Adrenal gland (tissue), 5 donors: ENCODE data around the gene ARHGEF16.

Experiments used
- POLR2A ChIP-seq, 2 donors: fragments of 450-650 bp; IDR thresholded peaks; one replicate each; pipeline ENCODE4 v1.6.1; 2017; ENCODE audit warnings: antibody characterized with exemption in 2 of 2, mild to moderate bottlenecking in 2 of 2, moderate library complexity in 1 of 2
- TF ChIP-seq, protein P1 (sequence below), 6 experiments: fragments of 450-650 bp in 4 of 6; fragments of 200-600 bp in 2 of 6; sonication (generic) in 1 of 6; IDR thresholded peaks; 1 replicate in 5 of 6; 2 replicates in 1 of 6; pipeline versions ENCODE4 v1.5.1 to v1.8.0; 2016 to 2021; ENCODE audit warnings: antibody characterized with exemption in 6 of 6, mild to moderate bottlenecking in 2 of 6, moderate library complexity in 1 of 6
- donor health status: DM: no; HTN: no; CAD: no.

DNA sequence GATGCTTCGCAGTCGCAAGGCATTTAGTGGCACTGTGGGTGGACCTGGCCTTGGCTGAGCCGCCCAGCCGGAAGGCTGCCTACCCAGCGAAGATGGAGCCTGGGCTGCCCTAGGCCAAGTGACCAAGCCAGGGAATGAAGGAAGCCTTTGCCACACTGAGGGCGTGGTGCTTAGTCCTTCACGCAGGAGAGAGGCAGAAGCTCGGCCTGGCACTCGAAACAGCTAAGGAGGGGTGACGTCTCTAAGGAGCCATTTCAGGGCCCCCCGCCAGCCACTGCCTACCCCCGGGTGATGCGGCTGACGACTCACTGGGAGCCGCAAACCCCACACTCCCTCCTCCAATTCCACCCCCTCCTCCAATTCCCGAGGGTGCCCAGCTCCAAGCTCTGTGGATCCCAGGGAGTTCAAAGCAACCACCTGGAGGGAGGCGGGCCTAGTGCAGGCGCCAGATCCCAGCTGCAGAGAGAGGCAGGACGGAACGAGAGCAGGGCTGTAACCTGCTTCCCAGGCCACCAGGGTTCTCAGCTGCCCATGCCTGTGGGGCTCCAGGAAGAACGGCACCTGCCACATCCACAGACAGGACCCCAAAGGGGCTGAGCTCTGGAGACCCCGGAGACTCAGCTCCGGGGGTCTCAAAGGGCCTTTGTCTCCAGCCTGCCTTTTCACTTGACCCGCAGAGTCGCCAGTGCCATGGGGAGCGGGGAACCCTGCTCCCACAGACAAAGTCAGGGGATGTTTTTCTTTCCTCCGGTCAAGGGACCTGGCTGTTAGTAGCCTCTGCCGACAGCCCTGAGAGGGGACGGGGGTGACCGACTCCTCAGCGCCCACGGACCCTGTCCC lies 75.8 kb downstream of the ARHGEF16 start:
- TF ChIP-seq, protein P1, sequence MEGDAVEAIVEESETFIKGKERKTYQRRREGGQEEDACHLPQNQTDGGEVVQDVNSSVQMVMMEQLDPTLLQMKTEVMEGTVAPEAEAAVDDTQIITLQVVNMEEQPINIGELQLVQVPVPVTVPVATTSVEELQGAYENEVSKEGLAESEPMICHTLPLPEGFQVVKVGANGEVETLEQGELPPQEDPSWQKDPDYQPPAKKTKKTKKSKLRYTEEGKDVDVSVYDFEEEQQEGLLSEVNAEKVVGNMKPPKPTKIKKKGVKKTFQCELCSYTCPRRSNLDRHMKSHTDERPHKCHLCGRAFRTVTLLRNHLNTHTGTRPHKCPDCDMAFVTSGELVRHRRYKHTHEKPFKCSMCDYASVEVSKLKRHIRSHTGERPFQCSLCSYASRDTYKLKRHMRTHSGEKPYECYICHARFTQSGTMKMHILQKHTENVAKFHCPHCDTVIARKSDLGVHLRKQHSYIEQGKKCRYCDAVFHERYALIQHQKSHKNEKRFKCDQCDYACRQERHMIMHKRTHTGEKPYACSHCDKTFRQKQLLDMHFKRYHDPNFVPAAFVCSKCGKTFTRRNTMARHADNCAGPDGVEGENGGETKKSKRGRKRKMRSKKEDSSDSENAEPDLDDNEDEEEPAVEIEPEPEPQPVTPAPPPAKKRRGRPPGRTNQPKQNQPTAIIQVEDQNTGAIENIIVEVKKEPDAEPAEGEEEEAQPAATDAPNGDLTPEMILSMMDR (IDR thresholded peaks at IDR 0.05) = no peak
- no peak for TF ChIP-seq POLR2A (IDR thresholded peaks at IDR 0.05)
